Spleen (tissue), 11 donors: ENCODE data around the gene TEX14. TPM values are rescaled to one million over a fixed set of nuclear protein-coding genes. Genes with fewer than 3 reads are reported as not detected.

ENCODE experiments used
- DNase-seq: peaks from one replicate; pipeline ENCODE4 v3.0.0-alpha.2; 2020
- H3K27ac ChIP-seq, 8 donors: fragments of 200-600 bp; sonication (generic) in 7 of 8; 1 replicate in 4 of 8; 2 replicates in 4 of 8; pipeline versions ENCODE4 v1.5.0 to v1.8.0; 2016 to 2021; ENCODE audit warnings: inconsistent platforms in 4 of 8, mild to moderate bottlenecking in 4 of 8, moderate library complexity in 1 of 8
- H3K27me3 ChIP-seq, 7 donors: fragments of 200-600 bp; sonication (generic) in 6 of 7; replicated peaks in 1 of 7; 1 replicate in 4 of 7; 2 replicates in 3 of 7; pipeline versions ENCODE4 v1.5.0 to v1.8.0; 2016 to 2021; ENCODE audit warnings: inconsistent platforms in 3 of 7, mild to moderate bottlenecking in 1 of 7
- H3K36me3 ChIP-seq, 6 donors: fragments of 200-600 bp; sonication (generic) in 5 of 6; 1 replicate in 4 of 6; 2 replicates in 2 of 6; pipeline versions ENCODE4 v1.5.0 to v1.8.0; 2016 to 2021; ENCODE audit warnings: inconsistent platforms in 2 of 6
- H3K4me1 ChIP-seq, 6 donors: fragments of 200-600 bp; sonication (generic) in 5 of 6; 1 replicate in 3 of 6; 2 replicates in 3 of 6; pipeline versions ENCODE4 v1.5.0 to v1.8.0; 2016 to 2021; ENCODE audit warnings: inconsistent platforms in 3 of 6
- H3K4me3 ChIP-seq, 8 donors: fragments of 200-600 bp; sonication (generic) in 7 of 8; 1 replicate in 4 of 8; 2 replicates in 4 of 8; pipeline versions ENCODE4 v1.5.0 to v1.8.0; 2016 to 2021; ENCODE audit warnings: inconsistent platforms in 4 of 8, mild to moderate bottlenecking in 4 of 8, moderate library complexity in 2 of 8
- H3K9me3 ChIP-seq, 8 donors: fragments of 200-600 bp; sonication (generic) in 7 of 8; 1 replicate in 4 of 8; 2 replicates in 4 of 8; pipeline versions ENCODE4 v1.5.0 to v1.8.0; 2016 to 2021; ENCODE audit warnings: inconsistent platforms in 4 of 8
- POLR2A ChIP-seq, 3 donors: fragments of 450-650 bp; IDR thresholded peaks; one replicate each; pipeline ENCODE4 v1.5.1; 2017; ENCODE audit warnings: antibody characterized with exemption in 3 of 3, mild to moderate bottlenecking in 1 of 3
- POLR2AphosphoS5 ChIP-seq, 3 donors: sonication (generic); formaldehyde crosslinking; IDR thresholded peaks; one replicate each; pipeline ENCODE4 v1.5.1; 2017; ENCODE audit warnings: antibody characterized with exemption in 3 of 3
- WGBS, 5 donors: extraction: QIAGEN DNeasy Blood & Tissue Kit in 3 of 5; methylation state at CpG; one replicate each; pipeline versions ENCODE4 v1.1.5 to v1.1.7; 2013 to 2018; 5-methylcytosine and 5-hydroxymethylcytosine counted together
- intact Hi-C: fragments of 100-400 bp; cut with DNase I; formaldehyde crosslinking; loops from one replicate; pipeline ENCODE4 v1.15.0; 2023; ENCODE audit warnings: low total_unique reads
- polyA plus RNA-seq, 3 donors: library from polyadenylated mRNA; stranded (reverse); fragments of 200-250 nt; gene quantifications; one replicate each; pipeline ENCODE4 v1.2.1, GENCODE V29; 2013
- total RNA-seq, 7 donors: library from RNA; depleted of rRNA in 3 of 7; stranded (reverse); fragments of >200 nt in 3 of 7; fragmentation: NEBNext Ultra II Directional in 4 of 7; extraction: Animal tissue kit (Norgen Biotek cat#: 25700) in 4 of 7; gene quantifications; one replicate each; pipeline versions ENCODE4 v1.1.0 to v1.2.1, GENCODE V29; 2016 to 2021
- TF ChIP-seq, protein P1 (sequence below), 11 experiments: fragments of 200-600 bp in 7 of 11; fragments of 450-650 bp in 4 of 11; sonication (generic) in 4 of 11; IDR thresholded peaks in 8 of 11; conservative IDR thresholded peaks in 3 of 11; 1 replicate in 7 of 11; 2 replicates in 4 of 11; pipeline versions ENCODE4 v1.4.0 to v1.8.0; 2016 to 2021; ENCODE audit warnings: antibody characterized with exemption in 11 of 11, inconsistent platforms in 4 of 11, mild to moderate bottlenecking in 1 of 11
- donor health status: healthy with polysubstance abuse.
- donor health status: DM: no; HTN: no; CAD: no; lungs with moderate emphysema.
- donor health status: DM: no; HTN: no; CAD: no.
- donor health status: Bipolar disorder and iron deficiency.
- donor health status: healthy.
- donor health status: DM: no; HTN: no; CAD: no.
- donor health status: DM: yes; HTN: yes; CAD: no.

Gene TEX14
- total and polyA plus RNA-seq, 10 donors, result 0.17 to 0.70 (median 0.39) TPM; not detected in 1

- H3K27ac ChIP-seq, result no peak overlapping the region
- intact Hi-C loops, result no loop called here
- H3K27me3 ChIP-seq, result peaks cover 0 to 4% (median 0%) of the 10 kb centered on the region in 7 donors
- no peaks in the 10 kb centered on the region for H3K36me3 ChIP-seq
- no peaks in the 10 kb centered on the region for H3K4me1 ChIP-seq
- no peak for TF ChIP-seq POLR2A (IDR thresholded peaks at IDR 0.05)
- no peak for TF ChIP-seq POLR2AphosphoS5 (IDR thresholded peaks at IDR 0.05)
- TF ChIP-seq, protein P1, sequence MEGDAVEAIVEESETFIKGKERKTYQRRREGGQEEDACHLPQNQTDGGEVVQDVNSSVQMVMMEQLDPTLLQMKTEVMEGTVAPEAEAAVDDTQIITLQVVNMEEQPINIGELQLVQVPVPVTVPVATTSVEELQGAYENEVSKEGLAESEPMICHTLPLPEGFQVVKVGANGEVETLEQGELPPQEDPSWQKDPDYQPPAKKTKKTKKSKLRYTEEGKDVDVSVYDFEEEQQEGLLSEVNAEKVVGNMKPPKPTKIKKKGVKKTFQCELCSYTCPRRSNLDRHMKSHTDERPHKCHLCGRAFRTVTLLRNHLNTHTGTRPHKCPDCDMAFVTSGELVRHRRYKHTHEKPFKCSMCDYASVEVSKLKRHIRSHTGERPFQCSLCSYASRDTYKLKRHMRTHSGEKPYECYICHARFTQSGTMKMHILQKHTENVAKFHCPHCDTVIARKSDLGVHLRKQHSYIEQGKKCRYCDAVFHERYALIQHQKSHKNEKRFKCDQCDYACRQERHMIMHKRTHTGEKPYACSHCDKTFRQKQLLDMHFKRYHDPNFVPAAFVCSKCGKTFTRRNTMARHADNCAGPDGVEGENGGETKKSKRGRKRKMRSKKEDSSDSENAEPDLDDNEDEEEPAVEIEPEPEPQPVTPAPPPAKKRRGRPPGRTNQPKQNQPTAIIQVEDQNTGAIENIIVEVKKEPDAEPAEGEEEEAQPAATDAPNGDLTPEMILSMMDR (IDR thresholded peaks at IDR 0.05 in 8 of 11, conservative IDR thresholded peaks at IDR 0.05 in 3 of 11), result no peak
- WGBS, 5 donors, result 67 to 77% (median 76%) methylated on average over 4 of the region's 4 CpGs
- H3K9me3 ChIP-seq, result no peaks in the 10 kb centered on the region
- no peak overlapping the region for H3K4me3 ChIP-seq
- no peak for DNase-seq
Observed at GRCh38 chr17:58677194-58677880, 14.5 kb downstream of the TEX14 start.

DNA sequence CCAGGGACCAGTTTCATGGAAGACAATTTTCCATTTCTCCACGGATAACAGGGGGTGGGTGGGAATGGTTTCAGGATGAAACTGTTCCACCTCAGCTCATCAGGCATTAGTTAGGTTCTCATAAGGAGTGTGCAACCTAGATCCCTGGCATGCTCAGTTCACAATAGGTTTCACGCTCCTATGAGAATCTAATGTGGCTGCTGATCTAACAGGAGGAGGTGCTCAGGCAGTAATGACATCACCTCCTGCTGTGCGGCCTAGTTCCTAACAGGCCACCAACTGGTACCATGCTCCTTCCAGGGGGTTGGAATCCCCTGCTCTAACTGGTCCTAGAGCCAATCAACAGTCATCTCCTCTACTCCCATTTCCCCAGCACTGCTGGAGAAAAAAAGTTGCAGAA, 19.9 kb downstream of the TEX14 start:
- no peaks in the 10 kb centered on the region for H3K9me3 ChIP-seq
- DNase-seq, result no peak
- H3K36me3 ChIP-seq, result no peaks in the 10 kb centered on the region
- H3K27me3 ChIP-seq, result peaks cover 0 to 9% (median 0%) of the 10 kb centered on the region in 7 donors
- peaks cover 0 to 4% (median 0%) of the 10 kb centered on the region in 6 donors for H3K4me1 ChIP-seq
- intact Hi-C loops, result no loop called here
- no peak overlapping the region for H3K4me3 ChIP-seq
- no peak for TF ChIP-seq POLR2A (IDR thresholded peaks at IDR 0.05)
- no peak for TF ChIP-seq POLR2AphosphoS5 (IDR thresholded peaks at IDR 0.05)
- TF ChIP-seq, protein P1 (IDR thresholded peaks at IDR 0.05 in 8 of 11, conservative IDR thresholded peaks at IDR 0.05 in 3 of 11), result no peak
- no peak overlapping the region for H3K27ac ChIP-seq
- WGBS, 5 donors, result 81 to 94% (median 85%) methylated on average over 2 to 3 of the region's 3 CpGs

DNA sequence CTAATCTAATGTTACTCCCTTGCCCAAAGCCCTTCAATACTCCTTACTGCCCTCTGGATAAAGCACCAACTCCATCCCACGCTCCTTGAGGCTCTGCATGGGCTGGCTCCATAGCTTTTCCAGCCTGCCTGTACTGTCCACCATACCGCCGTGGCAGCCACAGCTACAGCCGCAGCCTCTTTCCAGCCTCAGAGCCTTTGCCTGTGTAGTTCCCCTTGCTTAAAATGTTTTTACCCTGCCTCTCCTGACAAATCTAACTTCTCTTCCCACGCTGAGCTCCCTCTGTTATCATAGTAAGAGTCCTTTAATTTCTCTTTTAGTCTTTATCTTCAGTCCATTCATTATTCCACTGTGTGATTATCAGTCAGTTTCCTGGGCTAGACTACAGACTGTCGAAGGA, 22.0 kb downstream of the TEX14 start:
- Histone ChIP-seq H3K27ac (no peak overlapping the region), H3K27me3 (peaks cover 0 to 9% (median 0%) of the 10 kb centered on the region in 7 donors), H3K9me3 (no peaks in the 10 kb centered on the region), H3K4me1 (peaks cover 0 to 10% (median 3%) of the 10 kb centered on the region in 6 donors), H3K4me3 (no peak overlapping the region), H3K36me3 (no peaks in the 10 kb centered on the region)
- intact Hi-C loops, result no loop called here
- no peak for TF ChIP-seq POLR2A (IDR thresholded peaks at IDR 0.05)
- TF ChIP-seq, protein P1 (IDR thresholded peaks at IDR 0.05 in 8 of 11, conservative IDR thresholded peaks at IDR 0.05 in 3 of 11), result no peak
- TF ChIP-seq POLR2AphosphoS5 (IDR thresholded peaks at IDR 0.05), result no peak
- WGBS, 5 donors, result 65 to 83% (median 78%) methylated on average over 6 of the region's 6 CpGs
- DNase-seq, result no peak

GRCh38 chr17:58668598-58668935, 23.3 kb downstream of the TEX14 start:
- TF ChIP-seq POLR2AphosphoS5 (IDR thresholded peaks at IDR 0.05), result no peak
- TF ChIP-seq, protein P1 (IDR thresholded peaks at IDR 0.05 in 8 of 11, conservative IDR thresholded peaks at IDR 0.05 in 3 of 11), result no peak
- no peak for TF ChIP-seq POLR2A (IDR thresholded peaks at IDR 0.05)
- DNase-seq, result no peak
- WGBS, 5 donors, result 86 to 96% (median 88%) methylated on average over 2 of the region's 2 CpGs
- peaks cover 0 to 10% (median 3%) of the 10 kb centered on the region in 6 donors for H3K4me1 ChIP-seq
- H3K4me3 ChIP-seq, result no peak overlapping the region
- intact Hi-C loops, result no loop called here
- no peaks in the 10 kb centered on the region for H3K36me3 ChIP-seq
- no peak overlapping the region for H3K27ac ChIP-seq
- H3K27me3 ChIP-seq, result peaks cover 0 to 9% (median 0%) of the 10 kb centered on the region in 7 donors
- H3K9me3 ChIP-seq, result no peaks in the 10 kb centered on the region
